ENCODE data around the gene PDE6B. TPM values are rescaled to one million over a fixed set of nuclear protein-coding genes. Genes with fewer than 3 reads are reported as not detected.
A peak's percentile ranks its signal among the peaks of the same experiment; 100 is the strongest.

PDE6B gene
- polyA plus RNA-seq, 1 donor (not counting 4 experiments of a cell fraction or from before 2014, with no cell fraction given), result not detected

GRCh38 chr4:680551-680927 is 55.2 kb downstream of the PDE6B start:
- dilution Hi-C loops (cut with MboI; ENCODE audit: extremely low pct_ligation_motif_present, low sequenced_read_pairs), result no loop called here
- Histone ChIP-seq H3K4me3 (ENCODE audit: control insufficient read depth in 2 of 3, extremely low read depth in 1 of 3, insufficient read depth in 2 of 3, low read depth in 1 of 3, low read length in 3 of 3) (no peak overlapping the region), H3K4me2 (ENCODE audit: control insufficient read depth, extremely low read depth, insufficient read depth, low read depth, low read length) (no peak overlapping the region), H3K27ac (ENCODE audit: control insufficient read depth, insufficient read depth, low read length) (no peak overlapping the region), H4K20me1 (ENCODE audit: control insufficient read depth, extremely low read depth, insufficient read depth, low read length) (peaks cover 4% of the 10 kb centered on the region), H3K9me1 (ENCODE audit: control insufficient read depth, extremely low read depth, insufficient read depth, low read length) (no peaks in the 10 kb centered on the region), H3K27me3 (ENCODE audit: control insufficient read depth, extremely low read depth, insufficient read depth, low read length) (peaks cover 12% of the 10 kb centered on the region), H3K9ac (ENCODE audit: control insufficient read depth, extremely low read depth, insufficient read depth, low read length) (no peak overlapping the region), H3K79me2 (ENCODE audit: control insufficient read depth, insufficient read depth, low read length) (peaks cover under 1% of the 10 kb centered on the region), H2AFZ (ENCODE audit: control insufficient read depth, low read length) (no peak overlapping the region), H3K36me3 (ENCODE audit: control insufficient read depth in 2 of 2, extremely low read depth in 1 of 2, insufficient read depth in 2 of 2, low read length in 2 of 2) (no peaks in the 10 kb centered on the region), H3K4me1 (ENCODE audit: control insufficient read depth, extremely low read depth, insufficient read depth, low read length) (peaks cover 16% of the 10 kb centered on the region), H3K9me3 (ENCODE audit: control insufficient read depth, low read depth, low read length) (no peaks in the 10 kb centered on the region)
- no peak for TF ChIP-seq CTCF (optimal IDR thresholded peaks at IDR 0.05 in 1 of 3, IDR thresholded peaks at IDR 0.05 in 1 of 3, conservative IDR thresholded peaks at IDR 0.05 in 1 of 3; ENCODE audit: extremely low read depth in 1 of 3, insufficient read depth in 2 of 3, low read length in 3 of 3)
- DNase-seq (ENCODE audit: low read depth, low spot score) (no peak), FAIRE-seq (no peak)

- H3K4me3 ChIP-seq (ENCODE audit: control insufficient read depth in 2 of 3, extremely low read depth in 1 of 3, insufficient read depth in 2 of 3, low read depth in 1 of 3, low read length in 3 of 3), result peak overlapping the region in 1 of 3 experiments; percentile 32
- dilution Hi-C loops (cut with MboI; ENCODE audit: extremely low pct_ligation_motif_present, low sequenced_read_pairs), result no loop called here
- no peaks in the 10 kb centered on the region for H3K79me2 ChIP-seq (ENCODE audit: control insufficient read depth, insufficient read depth, low read length)
- H3K27ac ChIP-seq (ENCODE audit: control insufficient read depth, insufficient read depth, low read length), result no peak overlapping the region
- FAIRE-seq (no peak), DNase-seq (ENCODE audit: low read depth, low spot score) (no peak)
- H4K20me1 ChIP-seq (ENCODE audit: control insufficient read depth, extremely low read depth, insufficient read depth, low read length), result peaks cover 4% of the 10 kb centered on the region
- H3K4me2 ChIP-seq (ENCODE audit: control insufficient read depth, extremely low read depth, insufficient read depth, low read depth, low read length), result peak overlapping the region; percentile 37
- peaks cover 12% of the 10 kb centered on the region for H3K27me3 ChIP-seq (ENCODE audit: control insufficient read depth, extremely low read depth, insufficient read depth, low read length)
- no peaks in the 10 kb centered on the region for H3K9me3 ChIP-seq (ENCODE audit: control insufficient read depth, low read depth, low read length)
- peak overlapping the region; percentile 44 for H3K9ac ChIP-seq (ENCODE audit: control insufficient read depth, extremely low read depth, insufficient read depth, low read length)
- H3K36me3 ChIP-seq (ENCODE audit: control insufficient read depth in 2 of 2, extremely low read depth in 1 of 2, insufficient read depth in 2 of 2, low read length in 2 of 2), result no peaks in the 10 kb centered on the region
- peaks cover 14% of the 10 kb centered on the region for H3K4me1 ChIP-seq (ENCODE audit: control insufficient read depth, extremely low read depth, insufficient read depth, low read length)
- H3K9me1 ChIP-seq (ENCODE audit: control insufficient read depth, extremely low read depth, insufficient read depth, low read length), result no peaks in the 10 kb centered on the region
- TF ChIP-seq EZH2 (IDR thresholded peaks at IDR 0.05; ENCODE audit: low read length), result no peak
- no peak for TF ChIP-seq CTCF (optimal IDR thresholded peaks at IDR 0.05 in 1 of 3, IDR thresholded peaks at IDR 0.05 in 1 of 3, conservative IDR thresholded peaks at IDR 0.05 in 1 of 3; ENCODE audit: extremely low read depth in 1 of 3, insufficient read depth in 2 of 3, low read length in 3 of 3)
- no peak overlapping the region for H2AFZ ChIP-seq (ENCODE audit: control insufficient read depth, low read length)
Observed at GRCh38 chr4:680928-681645, 55.7 kb downstream of the PDE6B start.

Data from keratinocyte (primary cell).